ENCODE results near the gene ITPRID2. TPM values are rescaled to one million over a fixed set of nuclear protein-coding genes. Genes with fewer than 3 reads are reported as not detected.

The ITPRID2 gene
- total and polyA plus RNA-seq, 10 of the 15 experiments (the other 5 are each of a cell fraction or from before 2014, with no cell fraction given) = 4.7 to 23.7 (median 13.1) TPM

DNA sequence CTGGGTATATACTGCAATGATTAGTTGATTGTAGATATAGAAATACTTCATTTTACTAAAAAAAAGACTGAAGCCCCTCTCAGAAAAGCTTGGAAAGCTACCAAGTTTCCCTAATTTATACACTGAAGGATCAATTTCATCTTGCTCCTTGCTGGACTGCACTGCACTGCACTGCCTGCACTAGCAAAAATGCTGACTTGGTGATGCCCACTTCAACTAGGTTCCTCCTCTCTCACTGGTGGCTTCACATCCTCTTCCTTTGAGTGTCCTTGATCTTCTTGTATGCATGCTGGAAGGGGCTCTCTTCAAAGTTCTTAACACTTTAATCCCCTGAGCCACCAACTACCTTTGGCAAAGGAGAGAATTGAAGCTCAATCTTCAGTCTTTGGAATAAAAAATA is 31.7 kb upstream of the ITPRID2 start:
- Histone ChIP-seq H3K4me2 (ENCODE audit: control insufficient read depth, insufficient read depth) (no peak overlapping the region), H3K79me2 (ENCODE audit: control insufficient read depth, insufficient read depth, low read length) (no peaks in the 10 kb centered on the region), H2AFZ (ENCODE audit: control insufficient read depth, low read depth, low read length) (no peak overlapping the region), H3K27ac (ENCODE audit: control insufficient read depth, insufficient read depth) (no peak overlapping the region), H3K36me3 (ENCODE audit: control insufficient read depth in 2 of 2, insufficient read depth in 2 of 2, low read length in 1 of 2) (no peaks in the 10 kb centered on the region), H3K4me1 (ENCODE audit: control insufficient read depth, insufficient read depth, low read length) (no peaks in the 10 kb centered on the region), H3K9ac (ENCODE audit: control insufficient read depth, insufficient read depth, low read length) (no peak overlapping the region), H3K27me3 (replicated peaks in 1 of 2; ENCODE audit: control insufficient read depth in 2 of 2, insufficient read depth in 2 of 2, low read length in 1 of 2) (no peaks in the 10 kb centered on the region), H4K20me1 (ENCODE audit: control insufficient read depth, insufficient read depth) (no peaks in the 10 kb centered on the region), H3K9me3 (replicated peaks; ENCODE audit: control insufficient read depth, insufficient read depth, low read length) (no peaks in the 10 kb centered on the region), H3K4me3 (no peak overlapping the region)
- FAIRE-seq (no peak), DNase-seq (ENCODE audit: low read depth, low spot score) (no peak), ATAC-seq (no peak)
- BruUV-seq (replicated peaks) = no TSS peak
- ChIA-PET CTCF (no interaction called here), POLR2A (no interaction called here), SMC1A (ENCODE audit: uncharacterized antibody, unreplicated experiment) (no interaction called here), RAD21 (ENCODE audit: unreplicated experiment) (no interaction called here)
- TF ChIP-seq NFIC (IDR thresholded peaks at IDR 0.05; ENCODE audit: low read depth, low read length) (no peak), MEF2A (IDR thresholded peaks at IDR 0.05; ENCODE audit: insufficient read depth, low read depth, low read length) (no peak), CBX3 (IDR thresholded peaks at IDR 0.05; ENCODE audit: borderline replicate concordance, low read depth) (no peak), ZNF207 (IDR thresholded peaks at IDR 0.05; ENCODE audit: borderline replicate concordance) (no peak), RFX5 (IDR thresholded peaks at IDR 0.05; ENCODE audit: low read depth, low read length) (no peak), FOXK2 (IDR thresholded peaks at IDR 0.05) (no peak), CHD2 (IDR thresholded peaks at IDR 0.05; ENCODE audit: borderline replicate concordance, low read depth, low read length) (no peak), CREB1 (IDR thresholded peaks at IDR 0.05; ENCODE audit: low read depth) (no peak), CUX1 (IDR thresholded peaks at IDR 0.05; ENCODE audit: insufficient replicate concordance, low read depth, low read length) (no peak), NR2F1 (conservative IDR thresholded peaks at IDR 0.05) (no peak), SREBF2 (IDR thresholded peaks at IDR 0.05; ENCODE audit: low read length) (no peak), RAD21 (IDR thresholded peaks at IDR 0.05; ENCODE audit: insufficient read depth, low read depth, low read length) (no peak), MEF2B (IDR thresholded peaks at IDR 0.05; ENCODE audit: partially characterized antibody, poor library complexity, severe bottlenecking) (no peak), SP1 (IDR thresholded peaks at IDR 0.05; ENCODE audit: low read depth, low read length) (no peak), IKZF2 (IDR thresholded peaks at IDR 0.05) (no peak)
- in situ Hi-C loops (cut with MboI) (no loop called here), intact Hi-C loops (cut with micrococcal nuclease; ENCODE audit: unreplicated experiment) (no loop called here)
